ENCODE data around the gene ASAP2. TPM values are rescaled to one million over a fixed set of nuclear protein-coding genes. Genes with fewer than 3 reads are reported as not detected.
A peak's percentile ranks its signal among the peaks of the same experiment; 100 is the strongest.

ASAP2 gene
- total RNA-seq, 4 donors from 2014 or later = 33.2 to 62.1 (median 54.5) TPM

- Histone ChIP-seq H3K36me3 (no peaks in the 10 kb centered on the region), H3K9me3 (no peaks in the 10 kb centered on the region), H3K4me1 (peaks cover 14 to 35% (median 26%) of the 10 kb centered on the region in 4 donors), H3K4me3 (no peak overlapping the region), H3K27me3 (no peaks in the 10 kb centered on the region), H3K27ac (peak overlapping the region; percentile 85 to 91 (median 88))
- TF ChIP-seq CTCF (IDR thresholded peaks at IDR 0.05) (peak in 1 of 5 experiments; percentile 3), EP300 (IDR thresholded peaks at IDR 0.05; ENCODE audit: low read depth) (no peak), POLR2AphosphoS5 (IDR thresholded peaks at IDR 0.05) (peak in 1 of 3 donors; percentile 28), POLR2A (IDR thresholded peaks at IDR 0.05) (no peak)
- in situ Hi-C loops (cut with MboI; ENCODE audit: low pct_ligation_motif_present in 1 of 4, low pct_unique_long_range_greater_than_20kb in 1 of 4, low sequenced_read_pairs in 3 of 4) = loop anchor here in 1 of 4 donors (25.0 kb wide), 1 partner anchor 159 kb away; no protein-coding TSS in a partner anchor
- peak; percentile 50 for DNase-seq
- intact Hi-C loops (cut with DNase I; ENCODE audit: low total_unique reads) = no loop called here
- 33% methylated on average over 1 to 2 of the region's 2 CpGs for WGBS, 2 donors (ENCODE audit: low coverage in 1 of 2)
Observed at GRCh38 chr2:9178110-9178903, 28.3 kb upstream of the ASAP2 start.

GRCh38 chr2:9178904-9179571 lies 27.6 kb upstream of the ASAP2 start:
- in situ Hi-C loops (cut with MboI; ENCODE audit: low pct_ligation_motif_present in 1 of 4, low pct_unique_long_range_greater_than_20kb in 1 of 4, low sequenced_read_pairs in 3 of 4) = loop anchor here in 1 of 4 donors (25.0 kb wide), 1 partner anchor 158 kb away; no protein-coding TSS in a partner anchor
- Histone ChIP-seq H3K9me3 (no peaks in the 10 kb centered on the region), H3K27me3 (no peaks in the 10 kb centered on the region), H3K4me1 (peaks cover 14 to 35% (median 26%) of the 10 kb centered on the region in 4 donors), H3K27ac (peak overlapping the region; percentile 85 to 91 (median 88)), H3K36me3 (no peaks in the 10 kb centered on the region), H3K4me3 (no peak overlapping the region)
- peak in 2 of 3 donors; percentile 51 to 57 for TF ChIP-seq POLR2AphosphoS5 (IDR thresholded peaks at IDR 0.05)
- no peak for TF ChIP-seq EP300 (IDR thresholded peaks at IDR 0.05; ENCODE audit: low read depth)
- TF ChIP-seq CTCF (IDR thresholded peaks at IDR 0.05) = no peak
- no peak for TF ChIP-seq POLR2A (IDR thresholded peaks at IDR 0.05)
- peak; percentile 76 for DNase-seq
- WGBS, 2 donors (ENCODE audit: low coverage in 1 of 2) = 22 to 33% methylated on average over 7 to 13 of the region's 13 CpGs
- intact Hi-C loops (cut with DNase I; ENCODE audit: low total_unique reads) = no loop called here

- Histone ChIP-seq H3K27me3 (no peaks in the 10 kb centered on the region), H3K9me3 (no peaks in the 10 kb centered on the region), H3K4me1 (peaks cover 14 to 35% (median 26%) of the 10 kb centered on the region in 4 donors), H3K36me3 (no peaks in the 10 kb centered on the region), H3K27ac (peak overlapping the region; percentile 85 to 91 (median 88)), H3K4me3 (no peak overlapping the region)
- intact Hi-C loops (cut with DNase I; ENCODE audit: low total_unique reads) (no loop called here), in situ Hi-C loops (cut with MboI; ENCODE audit: low pct_ligation_motif_present in 1 of 4, low pct_unique_long_range_greater_than_20kb in 1 of 4, low sequenced_read_pairs in 3 of 4) (loop anchor here in 1 of 4 donors (25.0 kb wide), 1 partner anchor 158 kb away; no protein-coding TSS in a partner anchor)
- TF ChIP-seq POLR2AphosphoS5 (IDR thresholded peaks at IDR 0.05) = peak in 2 of 3 donors; percentile 19 to 21
- TF ChIP-seq POLR2A (IDR thresholded peaks at IDR 0.05) = no peak
- peak; percentile 70 for DNase-seq
- 46 to 67% methylated on average over 3 to 9 of the region's 9 CpGs for WGBS, 2 donors (ENCODE audit: low coverage in 1 of 2)
Observed at GRCh38 chr2:9179572-9180201, 26.9 kb upstream of the ASAP2 start.

GRCh38 chr2:9184361-9184760 lies 22.3 kb upstream of the ASAP2 start:
- H3K4me1 ChIP-seq = peaks cover 4 to 29% (median 15%) of the 10 kb centered on the region in 4 donors
- no peak overlapping the region for H3K27ac ChIP-seq
- no peaks in the 10 kb centered on the region for H3K36me3 ChIP-seq
- no peaks in the 10 kb centered on the region for H3K27me3 ChIP-seq
- intact Hi-C loops (cut with DNase I; ENCODE audit: low total_unique reads) (no loop called here), in situ Hi-C loops (cut with MboI; ENCODE audit: low pct_ligation_motif_present in 1 of 4, low pct_unique_long_range_greater_than_20kb in 1 of 4, low sequenced_read_pairs in 3 of 4) (loop anchor here in 1 of 4 donors (25.0 kb wide), 1 partner anchor 153 kb away; no protein-coding TSS in a partner anchor)
- TF ChIP-seq POLR2A (IDR thresholded peaks at IDR 0.05) = no peak
- TF ChIP-seq EP300 (IDR thresholded peaks at IDR 0.05; ENCODE audit: low read depth) = no peak
- TF ChIP-seq CTCF (IDR thresholded peaks at IDR 0.05) = no peak
- TF ChIP-seq POLR2AphosphoS5 (IDR thresholded peaks at IDR 0.05) = no peak
- no peak for DNase-seq
- no peak overlapping the region for H3K4me3 ChIP-seq
- no peaks in the 10 kb centered on the region for H3K9me3 ChIP-seq
- 94% methylated on average over 9 of the region's 9 CpGs; no CpG with 5 or more reads in 1 of the 2 donors for WGBS, 2 donors (ENCODE audit: low coverage in 1 of 2)

Data from transverse colon (tissue), 4 donors.